DMS153 treated with DMSO at 0.1 percent for 48 hours (cell line): ENCODE results near the gene TMPRSS9.

Source experiments
- DNase-seq: peaks from one replicate; lab custom pipeline; 2025; ENCODE audit not compliant: unreplicated experiment; lab: John Stamatoyannopoulos, UW

TMPRSS9 gene

DNA sequence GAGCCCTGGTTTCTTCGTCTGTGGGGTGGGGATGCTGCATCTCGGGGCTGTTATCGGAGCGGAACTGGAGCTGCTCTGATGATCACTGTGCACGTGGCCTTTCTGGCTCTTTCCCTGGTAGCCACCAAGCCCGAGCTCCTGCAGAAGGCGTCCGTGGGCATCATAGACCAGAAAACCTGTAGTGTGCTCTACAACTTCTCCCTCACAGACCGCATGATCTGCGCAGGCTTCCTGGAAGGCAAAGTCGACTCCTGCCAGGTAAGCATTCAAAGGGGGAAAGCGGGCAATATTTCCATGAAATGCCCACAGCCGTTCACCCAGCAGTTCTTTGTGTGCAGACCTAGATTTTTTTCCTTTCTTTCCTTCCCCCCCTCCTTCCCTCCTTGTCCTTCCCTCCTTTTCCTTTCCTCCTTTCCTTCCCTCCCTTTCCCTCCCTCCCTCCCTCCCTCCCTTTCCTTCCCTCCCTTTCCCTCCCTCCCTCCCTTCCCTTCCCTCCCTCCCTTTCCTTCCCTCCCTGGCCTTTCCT, 57.9 kb downstream of the TMPRSS9 start:
- DNase-seq: no peak

DNA sequence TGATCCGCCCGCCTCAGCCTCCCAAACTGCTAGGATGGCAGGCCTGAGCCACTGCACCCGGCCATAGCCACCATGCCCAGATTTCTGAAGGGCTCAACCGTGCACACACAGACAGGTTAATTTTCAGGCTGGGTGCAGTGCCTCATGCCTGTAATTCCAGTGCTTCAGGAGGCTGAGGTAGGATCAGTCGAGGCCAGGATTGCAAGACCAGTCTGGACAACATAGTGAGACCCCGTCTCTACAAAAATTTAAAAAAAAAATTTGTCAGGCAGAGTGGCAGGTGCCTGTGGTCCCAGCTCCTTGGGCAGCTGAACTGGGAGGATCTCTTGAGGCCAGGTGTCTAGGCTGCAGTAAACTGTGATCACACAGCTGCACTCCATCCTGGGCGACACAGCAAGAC, 59.7 kb downstream of the TMPRSS9 start:
- DNase-seq: no peak

DNA sequence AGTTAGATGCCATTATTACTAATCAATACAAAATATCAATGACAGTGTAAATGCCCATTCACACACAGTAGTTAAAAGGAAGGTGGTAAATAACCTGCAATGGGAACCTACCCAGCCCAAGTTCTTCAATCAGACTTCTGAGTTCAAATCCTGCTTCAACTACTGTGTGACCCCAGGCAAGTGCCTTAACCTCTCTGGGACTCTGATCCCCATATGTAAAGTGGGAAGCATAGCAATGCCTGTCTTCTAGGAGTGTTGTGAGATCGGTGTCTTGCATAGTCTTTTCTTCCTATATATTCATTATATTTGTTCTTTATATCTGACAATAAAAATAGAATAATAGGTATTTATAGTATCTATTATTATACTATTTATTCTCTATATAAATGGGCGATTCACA, 60.4 kb downstream of the TMPRSS9 start:
- DNase-seq: no peak

DNA sequence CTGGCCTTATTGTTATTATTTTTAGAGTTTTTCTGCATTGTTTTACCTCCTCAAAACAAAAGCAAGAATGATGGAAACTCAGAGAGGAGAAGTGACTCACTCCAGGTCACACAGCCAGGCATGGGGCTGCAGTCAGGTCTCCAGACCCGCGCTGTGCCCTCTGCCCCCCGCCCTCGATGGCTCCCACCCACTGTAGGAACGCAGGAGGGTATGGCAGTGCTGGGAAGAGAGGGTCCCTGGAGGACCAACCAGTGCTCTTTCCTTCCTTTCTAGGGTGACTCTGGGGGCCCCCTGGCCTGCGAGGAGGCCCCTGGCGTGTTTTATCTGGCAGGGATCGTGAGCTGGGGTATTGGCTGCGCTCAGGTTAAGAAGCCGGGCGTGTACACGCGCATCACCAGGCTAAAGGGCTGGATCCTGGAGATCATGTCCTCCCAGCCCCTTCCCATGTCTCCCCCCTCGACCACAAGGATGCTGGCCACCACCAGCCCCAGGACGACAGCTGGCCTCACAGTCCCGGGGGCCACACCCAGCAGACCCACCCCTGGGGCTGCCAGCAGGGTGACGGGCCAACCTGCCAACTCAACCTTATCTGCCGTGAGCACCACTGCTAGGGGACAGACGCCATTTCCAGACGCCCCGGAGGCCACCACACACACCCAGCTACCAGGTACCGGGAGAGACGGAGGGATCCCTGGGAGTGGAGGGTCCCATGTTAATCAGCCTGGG, 61.7 kb downstream of the TMPRSS9 start:
- no peak for DNase-seq

DNA sequence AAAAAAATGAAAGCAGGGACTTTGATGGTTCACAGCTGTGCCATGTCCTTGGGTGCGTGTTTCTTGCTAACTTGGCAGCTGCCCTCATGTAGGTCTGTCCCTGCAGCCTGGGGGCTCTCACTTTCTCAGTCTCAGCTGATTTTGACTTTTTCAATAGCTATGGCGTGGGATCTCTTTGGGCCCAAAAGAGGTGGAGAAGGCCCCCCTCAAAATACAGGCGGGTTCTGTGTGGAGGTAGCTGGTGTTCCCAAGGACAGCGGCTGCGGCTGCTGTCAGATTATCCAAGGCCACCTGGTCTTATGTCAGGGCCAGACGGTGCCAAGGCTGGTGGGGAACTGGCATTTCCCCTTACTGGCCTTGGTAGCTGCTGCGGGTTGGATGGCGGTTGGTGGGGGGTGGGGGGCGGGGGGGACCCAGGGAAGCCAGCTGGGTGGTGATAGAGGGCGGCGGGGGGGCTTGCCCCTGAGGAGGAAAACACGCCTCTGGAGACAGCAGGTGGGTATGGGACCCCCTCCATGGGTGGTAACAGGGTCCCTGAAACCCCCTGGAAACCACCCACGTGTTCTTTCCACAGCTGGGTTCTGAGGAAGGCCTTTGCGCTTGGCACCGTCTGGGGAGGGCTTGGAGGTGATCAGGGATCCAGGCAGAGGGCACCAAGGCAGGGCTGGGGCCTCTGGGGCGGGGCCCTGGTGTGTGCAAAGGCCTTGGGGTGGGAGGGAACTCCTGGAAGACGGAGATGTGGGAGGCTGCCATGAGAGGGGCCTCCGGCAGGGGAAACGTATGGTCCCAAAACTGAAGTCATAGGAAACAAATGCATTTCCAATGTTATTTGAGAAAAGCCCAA, 63.2 kb downstream of the TMPRSS9 start:
- no peak for DNase-seq

DNA sequence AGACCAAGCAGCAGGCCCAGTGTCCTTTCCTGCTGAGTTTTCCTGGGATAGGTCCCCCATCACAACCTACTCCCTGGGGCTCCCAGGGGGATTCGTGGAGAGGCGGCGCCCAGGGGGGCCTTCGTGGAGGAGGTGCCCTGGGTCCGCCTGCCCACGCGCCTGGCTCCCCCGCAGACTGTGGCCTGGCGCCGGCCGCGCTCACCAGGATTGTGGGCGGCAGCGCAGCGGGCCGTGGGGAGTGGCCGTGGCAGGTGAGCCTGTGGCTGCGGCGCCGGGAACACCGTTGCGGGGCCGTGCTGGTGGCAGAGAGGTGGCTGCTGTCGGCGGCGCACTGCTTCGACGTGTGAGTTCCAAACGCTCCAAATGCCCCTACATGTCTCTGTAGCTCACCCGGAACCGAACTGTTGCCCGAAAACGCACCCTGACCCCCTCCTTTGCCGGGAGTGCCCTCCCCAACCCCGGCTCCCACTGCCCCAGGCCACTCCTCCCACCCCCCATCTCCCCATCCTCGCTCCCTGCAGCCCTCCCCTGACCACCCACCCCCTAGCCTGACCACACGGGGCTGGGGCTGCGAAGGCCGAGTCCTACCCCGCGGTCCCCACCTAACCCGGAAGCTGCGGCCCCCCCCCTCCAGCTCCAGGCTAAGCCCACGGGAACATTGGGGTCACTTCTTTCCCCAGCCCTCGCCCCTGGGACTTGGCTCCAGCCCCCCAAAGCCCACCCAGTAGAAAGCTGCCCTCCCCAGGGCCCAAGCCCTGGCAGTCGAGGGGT, 64.0 kb downstream of the TMPRSS9 start:
- DNase-seq: no peak

DNA sequence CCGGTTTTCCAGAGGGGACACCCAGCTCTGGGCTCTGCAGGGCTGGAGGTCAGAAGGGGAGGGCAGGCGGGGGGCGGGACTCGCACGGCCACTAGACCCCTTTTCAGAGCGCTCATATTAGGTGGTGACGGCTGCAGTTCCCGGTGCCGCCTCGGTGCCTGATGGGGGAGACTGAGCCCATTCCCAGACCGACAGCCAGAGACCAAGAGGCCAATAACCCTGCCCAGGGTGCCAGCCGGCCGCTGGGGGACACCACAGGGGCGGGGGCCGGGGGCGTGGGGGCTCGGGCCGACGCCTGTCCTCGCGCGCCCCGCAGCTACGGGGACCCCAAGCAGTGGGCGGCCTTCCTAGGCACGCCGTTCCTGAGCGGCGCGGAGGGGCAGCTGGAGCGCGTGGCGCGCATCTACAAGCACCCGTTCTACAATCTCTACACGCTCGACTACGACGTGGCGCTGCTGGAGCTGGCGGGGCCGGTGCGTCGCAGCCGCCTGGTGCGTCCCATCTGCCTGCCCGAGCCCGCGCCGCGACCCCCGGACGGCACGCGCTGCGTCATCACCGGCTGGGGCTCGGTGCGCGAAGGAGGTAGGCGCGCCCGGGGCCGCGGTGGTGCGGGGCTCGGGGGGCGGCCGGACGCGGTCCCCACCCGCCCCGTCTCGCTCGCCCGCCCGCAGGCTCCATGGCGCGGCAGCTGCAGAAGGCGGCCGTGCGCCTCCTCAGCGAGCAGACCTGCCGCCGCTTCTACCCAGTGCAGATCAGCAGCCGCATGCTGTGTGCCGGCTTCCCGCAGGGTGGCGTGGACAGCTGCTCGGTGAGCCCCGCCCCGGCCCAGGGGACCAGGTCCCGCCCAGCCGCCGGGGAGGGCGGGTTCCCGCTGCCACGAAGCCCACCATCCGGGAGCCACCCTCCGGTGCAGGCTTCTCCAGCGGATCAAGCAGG, 64.9 kb downstream of the TMPRSS9 start:
- no peak for DNase-seq

DNA sequence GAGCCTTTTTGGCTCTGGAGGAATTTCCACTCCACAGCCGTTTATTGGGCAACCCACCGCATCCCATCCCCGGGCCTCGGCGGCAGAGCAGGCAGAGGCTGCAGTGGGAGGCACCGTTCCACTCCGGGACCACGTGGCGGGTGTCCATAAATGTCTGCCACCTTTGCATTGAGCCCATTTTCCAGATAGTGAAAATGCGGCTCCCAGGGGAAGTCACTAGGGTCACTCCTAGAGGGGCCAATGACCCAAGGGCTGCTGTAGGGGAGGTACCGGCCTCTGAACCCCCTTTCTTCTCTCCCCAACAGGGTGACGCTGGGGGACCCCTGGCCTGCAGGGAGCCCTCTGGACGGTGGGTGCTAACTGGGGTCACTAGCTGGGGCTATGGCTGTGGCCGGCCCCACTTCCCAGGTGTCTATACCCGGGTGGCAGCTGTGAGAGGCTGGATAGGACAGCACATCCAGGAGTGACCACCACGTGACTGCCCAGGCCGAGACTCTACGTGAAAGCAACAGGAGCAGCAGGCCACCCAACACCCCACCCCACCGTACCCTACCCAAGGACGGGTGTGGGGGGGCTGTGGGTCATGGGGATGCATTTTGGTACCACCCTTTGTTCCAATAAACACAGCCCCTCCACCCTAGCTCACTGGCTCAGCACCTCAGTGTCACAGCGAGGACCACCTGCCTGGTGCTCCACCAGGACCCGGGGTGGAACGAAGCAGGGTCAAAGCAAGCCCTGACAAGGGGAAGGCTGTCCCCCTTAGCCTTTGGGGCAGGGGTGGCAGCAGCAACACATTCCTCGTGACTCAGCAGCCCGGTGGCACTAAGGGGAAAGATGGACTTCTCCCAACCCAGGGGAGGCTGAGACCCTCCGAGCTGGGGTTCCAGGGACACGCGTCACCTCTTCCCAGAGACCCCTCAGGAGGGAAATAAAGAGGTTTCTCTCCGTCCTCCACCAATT, 65.8 kb downstream of the TMPRSS9 start:
- no peak for DNase-seq

DNA sequence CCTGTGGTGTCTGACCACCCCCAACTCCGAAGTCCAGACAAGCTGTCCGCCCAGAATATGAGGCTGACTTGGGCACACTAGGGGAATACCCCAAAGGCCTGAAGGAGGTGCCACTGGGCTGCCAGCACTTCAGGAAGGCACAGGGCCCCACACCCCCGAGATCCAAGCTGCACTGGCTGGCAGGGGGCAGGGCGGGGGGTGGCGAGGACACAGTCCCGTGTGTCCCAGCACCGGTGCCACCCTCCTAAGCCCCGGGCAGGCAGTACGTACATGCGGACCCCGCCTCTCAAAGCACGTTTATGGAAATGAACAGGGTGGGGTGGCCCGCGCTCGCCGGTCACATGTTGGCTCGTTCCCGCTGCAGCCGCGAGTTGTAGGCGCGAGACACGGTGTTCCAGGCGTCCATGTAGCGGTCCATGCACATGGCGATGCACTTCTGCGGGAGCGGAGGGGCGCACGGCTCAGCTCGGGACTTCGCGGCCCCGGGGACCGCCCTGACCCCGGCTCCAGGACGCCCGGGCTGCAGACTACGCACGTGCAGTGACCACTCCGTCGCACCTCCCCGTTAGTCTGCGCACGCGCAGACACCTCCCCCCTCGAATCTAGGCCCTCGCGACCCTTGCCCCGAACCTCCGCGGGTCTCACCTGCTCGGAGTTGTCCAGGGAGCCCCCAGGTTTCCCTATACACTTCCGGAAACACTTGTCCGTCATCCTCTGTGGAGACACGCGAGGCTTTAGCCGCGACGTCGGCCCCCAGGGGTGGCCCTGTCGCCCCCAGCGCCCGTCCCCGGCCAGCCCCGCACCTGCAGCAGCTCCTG, 66.8 kb downstream of the TMPRSS9 start:
- no peak for DNase-seq

DNA sequence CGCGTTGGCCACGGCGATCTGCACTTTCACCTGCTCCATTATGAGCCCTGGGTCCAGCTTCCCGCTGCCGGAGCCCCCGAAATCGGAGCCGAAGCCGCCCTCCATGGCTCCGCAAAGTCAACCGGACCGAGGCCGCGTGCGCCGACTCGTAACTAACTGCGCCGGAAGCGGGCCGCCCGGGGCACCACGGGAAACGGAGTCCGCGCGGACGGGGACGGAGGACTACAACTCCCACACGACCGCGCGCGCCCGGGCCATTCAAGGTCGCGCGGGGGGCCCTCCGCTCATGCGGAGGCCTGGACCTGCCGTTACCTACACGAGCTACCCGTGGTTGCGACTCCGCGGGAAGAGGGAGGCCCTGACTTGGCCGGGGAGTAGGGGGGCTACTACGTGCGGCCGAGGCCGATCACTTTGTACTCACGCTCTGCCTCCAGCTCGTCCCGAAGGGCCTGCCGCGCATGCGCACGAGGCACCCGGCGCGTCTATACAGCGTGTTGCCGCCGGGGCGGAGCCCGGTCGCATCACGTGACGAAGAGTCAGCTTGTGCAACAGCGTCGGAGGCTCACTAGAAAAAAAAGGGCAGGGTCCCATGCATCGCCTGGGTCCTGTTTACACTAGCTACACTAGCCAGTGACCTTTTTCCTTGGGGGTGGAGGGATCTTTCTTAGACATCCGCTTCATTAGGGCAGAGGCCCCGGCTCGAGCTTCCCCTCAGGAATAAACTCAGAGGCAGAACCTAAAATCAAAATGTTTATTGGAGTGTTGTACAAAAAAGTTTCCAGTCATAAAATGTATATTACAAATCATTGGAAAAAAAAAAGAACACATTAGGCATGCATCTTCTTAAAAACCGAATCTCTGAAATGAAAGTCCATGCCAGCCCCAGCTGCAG, 67.6 kb downstream of the TMPRSS9 start, which contains the start of gene TIMM13:
TIMM13 (minus strand) TSS at position 158 of the 892 bp plus-strand sequence; CDS start at position 105, 53 bp downstream.
- DNase-seq: peak; percentile 96

DNA sequence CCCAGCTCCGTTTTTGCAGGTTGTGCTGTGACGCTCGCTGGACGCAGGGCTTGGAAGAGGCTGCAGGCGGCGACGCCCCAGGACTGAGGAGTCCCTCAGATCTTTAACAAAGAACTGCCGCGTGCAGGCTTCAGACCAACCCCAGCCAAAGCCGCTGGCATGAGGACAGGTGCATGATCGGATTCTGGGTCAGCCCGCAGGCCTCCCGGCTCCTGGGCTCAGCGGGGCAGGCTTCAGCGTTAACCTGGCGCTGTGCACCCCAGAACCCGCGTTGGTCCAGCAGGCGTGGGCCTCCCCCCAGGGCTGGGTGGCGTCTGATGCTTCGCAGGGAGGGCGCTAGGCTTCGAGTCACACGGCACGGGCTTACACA, 68.2 kb downstream of the TMPRSS9 start:
- DNase-seq: no peak

DNA sequence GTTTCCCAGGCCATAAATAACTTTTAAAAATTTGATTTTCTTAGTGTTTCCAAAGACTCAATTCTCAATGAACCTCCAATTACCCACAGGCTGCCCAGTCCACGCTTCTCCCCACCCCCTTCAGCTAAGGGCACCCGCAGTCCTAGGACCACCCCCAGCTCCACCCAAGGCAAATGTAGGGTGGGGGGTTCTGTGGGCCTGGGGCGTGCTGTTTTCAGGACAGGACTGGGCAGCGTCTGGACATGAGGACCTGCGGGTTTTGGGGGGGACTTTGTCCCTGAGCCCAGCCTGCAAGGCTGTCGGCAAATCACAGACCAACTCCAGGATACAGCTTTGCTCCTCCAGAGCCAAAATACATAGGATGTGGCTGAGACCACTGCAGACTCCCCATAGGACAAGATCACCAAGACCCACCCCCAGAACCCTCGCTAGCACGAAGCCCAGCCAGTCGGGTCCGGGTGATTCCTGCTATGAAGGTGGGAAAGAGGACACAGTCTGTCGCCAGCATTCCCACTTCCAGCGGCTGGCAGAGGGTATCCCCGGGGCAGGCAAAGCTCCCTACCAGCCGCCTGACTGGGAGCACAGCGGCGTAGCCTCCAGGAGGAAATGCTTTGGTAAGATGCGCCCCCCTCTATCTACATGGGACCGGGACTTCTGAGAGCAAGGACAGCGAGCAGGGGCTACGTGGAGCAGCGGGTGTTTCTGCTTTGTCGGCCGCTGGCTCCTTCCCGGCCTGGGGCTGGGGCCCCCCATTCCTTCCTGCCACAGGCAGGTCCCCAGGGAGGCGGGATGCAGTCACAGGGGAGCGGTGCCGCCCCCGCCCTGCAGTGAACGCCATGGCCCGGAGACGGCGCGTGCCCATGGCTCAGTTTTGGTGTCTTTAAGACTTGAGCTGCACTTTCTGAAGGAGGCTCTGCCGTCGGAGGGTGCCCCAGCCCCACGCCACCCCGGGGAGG, 69.0 kb downstream of the TMPRSS9 start:
- DNase-seq: no peak

DNA sequence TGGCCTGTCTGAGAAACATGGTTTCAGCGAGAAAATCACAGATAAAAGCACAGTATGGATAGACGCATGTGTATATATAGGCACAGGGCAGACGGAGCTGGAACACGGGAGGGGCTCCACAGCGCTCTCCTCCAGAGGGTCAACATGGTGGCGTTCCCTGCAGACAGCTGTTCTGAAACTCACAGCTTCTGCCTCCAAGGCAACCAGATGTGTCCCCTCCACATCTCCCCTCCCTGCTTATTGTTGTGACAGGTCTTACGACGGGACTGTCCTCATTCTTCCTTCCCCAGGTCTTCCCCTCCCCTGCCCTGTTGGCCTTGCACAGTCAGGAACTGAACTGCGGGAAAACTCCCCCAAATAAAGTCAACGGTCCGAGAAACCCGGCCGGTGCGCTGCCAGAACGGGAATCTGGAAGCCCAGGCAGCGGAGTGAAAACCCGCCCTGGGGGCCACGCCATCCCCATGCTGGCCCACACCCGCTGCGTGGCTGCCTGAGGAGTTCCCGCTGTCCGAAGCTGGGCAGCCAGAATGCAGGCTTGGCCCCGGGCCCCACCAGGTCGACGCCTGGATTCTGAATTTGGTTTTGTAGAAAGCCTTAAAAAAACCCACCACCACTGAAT, 70.0 kb downstream of the TMPRSS9 start:
- no peak for DNase-seq

DNA sequence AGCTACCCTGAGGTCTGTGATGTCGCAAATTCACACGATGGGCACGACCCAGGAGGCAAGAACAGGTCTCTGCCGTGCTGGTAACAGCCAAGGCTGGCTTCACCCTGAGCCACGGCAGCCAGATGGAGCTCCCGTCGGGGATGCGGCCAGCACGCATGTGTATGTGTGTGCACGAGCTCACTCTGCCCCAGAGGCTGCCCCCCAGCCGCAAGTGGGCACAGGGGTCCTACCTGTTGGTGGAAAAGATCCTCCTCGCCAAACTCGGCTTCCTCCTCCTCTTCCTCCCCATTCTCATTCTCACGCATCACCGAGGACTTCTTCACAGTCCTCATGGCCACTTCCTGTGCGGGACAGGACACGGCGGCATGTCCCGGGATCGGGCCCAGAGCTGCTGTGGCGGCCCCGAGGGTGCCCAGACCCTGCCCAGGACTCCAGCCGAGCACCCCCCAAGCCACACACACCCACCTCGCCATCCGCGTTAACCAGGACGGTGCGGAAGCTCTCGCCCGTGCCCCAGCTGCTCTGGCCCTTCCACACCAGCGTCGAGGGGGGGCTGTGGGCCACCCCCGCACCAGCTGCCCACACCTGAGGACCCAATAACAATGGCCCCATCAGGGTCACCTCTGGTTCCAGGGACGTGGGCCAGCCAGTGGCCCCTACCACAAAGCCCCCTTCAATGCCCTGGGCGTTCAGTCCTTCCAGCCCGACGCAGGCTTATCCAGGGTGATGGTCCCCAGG, 71.4 kb downstream of the TMPRSS9 start:
- no peak for DNase-seq
